ENCODE measurements around the gene ZNF367.

Gene ZNF367

DNA sequence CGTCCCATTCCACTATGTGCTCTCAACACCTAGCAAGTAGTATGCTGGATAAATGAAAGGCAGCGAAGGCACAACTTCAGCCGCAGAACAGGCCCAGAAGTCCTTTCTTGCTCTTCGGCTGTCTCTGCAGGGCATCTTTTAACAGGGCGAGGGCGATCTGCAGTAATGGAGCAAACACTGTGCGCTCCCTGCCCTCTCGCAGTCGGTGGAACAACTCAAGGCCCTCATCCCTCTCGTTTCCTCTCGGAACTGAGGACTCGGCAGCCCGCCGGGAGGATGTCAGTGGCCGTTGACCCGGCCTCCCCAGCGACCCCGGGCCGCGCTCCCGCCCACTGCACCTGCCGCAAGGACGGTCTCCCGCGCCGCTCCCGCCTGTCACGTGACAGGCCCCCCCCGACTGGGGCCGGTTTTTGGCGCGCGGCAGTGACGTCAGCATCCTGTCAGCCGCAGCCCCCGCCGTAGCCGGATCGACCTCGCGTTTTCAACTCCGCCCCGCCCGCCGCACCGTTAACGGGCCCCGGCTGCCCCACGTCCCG lies 1.1 kb downstream of the ZNF367 start:
- Histone ChIP-seq H2AFZ (ENCODE audit: low read depth, low read length) (no peak overlapping the region), H4K20me1 (ENCODE audit: insufficient read depth, low read length) (peaks cover 44% of the 10 kb centered on the region), H3K27ac (ENCODE audit: low read length) (peak overlapping the region; percentile 69)

GRCh38 chr9:96413302-96414221 lies 4.6 kb downstream of the ZNF367 start:
- peak overlapping the region; percentile 82 for H3K27ac ChIP-seq (ENCODE audit: low read length)
- H3K36me3 ChIP-seq (replicated peaks; ENCODE audit: low read depth, low read length), result peaks cover 28% of the 10 kb centered on the region
- TF ChIP-seq, protein P1, sequence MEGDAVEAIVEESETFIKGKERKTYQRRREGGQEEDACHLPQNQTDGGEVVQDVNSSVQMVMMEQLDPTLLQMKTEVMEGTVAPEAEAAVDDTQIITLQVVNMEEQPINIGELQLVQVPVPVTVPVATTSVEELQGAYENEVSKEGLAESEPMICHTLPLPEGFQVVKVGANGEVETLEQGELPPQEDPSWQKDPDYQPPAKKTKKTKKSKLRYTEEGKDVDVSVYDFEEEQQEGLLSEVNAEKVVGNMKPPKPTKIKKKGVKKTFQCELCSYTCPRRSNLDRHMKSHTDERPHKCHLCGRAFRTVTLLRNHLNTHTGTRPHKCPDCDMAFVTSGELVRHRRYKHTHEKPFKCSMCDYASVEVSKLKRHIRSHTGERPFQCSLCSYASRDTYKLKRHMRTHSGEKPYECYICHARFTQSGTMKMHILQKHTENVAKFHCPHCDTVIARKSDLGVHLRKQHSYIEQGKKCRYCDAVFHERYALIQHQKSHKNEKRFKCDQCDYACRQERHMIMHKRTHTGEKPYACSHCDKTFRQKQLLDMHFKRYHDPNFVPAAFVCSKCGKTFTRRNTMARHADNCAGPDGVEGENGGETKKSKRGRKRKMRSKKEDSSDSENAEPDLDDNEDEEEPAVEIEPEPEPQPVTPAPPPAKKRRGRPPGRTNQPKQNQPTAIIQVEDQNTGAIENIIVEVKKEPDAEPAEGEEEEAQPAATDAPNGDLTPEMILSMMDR (IDR thresholded peaks at IDR 0.05; ENCODE audit: low read depth, low read length), result no peak
- no peak for TF ChIP-seq EZH2phosphoT487 (IDR thresholded peaks at IDR 0.05; ENCODE audit: low read depth)
- no peaks in the 10 kb centered on the region for H3K27me3 ChIP-seq (ENCODE audit: low read depth, low read length)
- H3K4me3 ChIP-seq (ENCODE audit: low read length), result peak overlapping the region; percentile 54
- no peak overlapping the region for H2AFZ ChIP-seq (ENCODE audit: low read depth, low read length)
- H4K20me1 ChIP-seq (ENCODE audit: insufficient read depth, low read length), result peaks cover 71% of the 10 kb centered on the region
- peaks cover 38% of the 10 kb centered on the region for H3K4me1 ChIP-seq (ENCODE audit: low read length)
- H3K9ac ChIP-seq (ENCODE audit: low read length), result peak overlapping the region; percentile 29
- H3K4me2 ChIP-seq (ENCODE audit: low read length), result peak overlapping the region; percentile 65
- peaks cover 93% of the 10 kb centered on the region for H3K79me2 ChIP-seq (ENCODE audit: low read length)
- no peaks in the 10 kb centered on the region for H3K9me3 ChIP-seq (ENCODE audit: insufficient read depth, low read length)

More for the DNA sequence above, 1.1 kb downstream of the ZNF367 start:
- Histone ChIP-seq H3K9me3 (ENCODE audit: insufficient read depth, low read length) (no peaks in the 10 kb centered on the region), H3K27me3 (ENCODE audit: low read depth, low read length) (no peaks in the 10 kb centered on the region), H3K36me3 (replicated peaks; ENCODE audit: low read depth, low read length) (peaks cover 10% of the 10 kb centered on the region), H3K4me1 (ENCODE audit: low read length) (peaks cover 58% of the 10 kb centered on the region), H3K9ac (ENCODE audit: low read length) (peak overlapping the region; percentile 97), H3K4me2 (ENCODE audit: low read length) (peak overlapping the region; percentile 96), H3K4me3 (ENCODE audit: low read length) (peak overlapping the region; percentile 89), H3K79me2 (ENCODE audit: low read length) (peaks cover 62% of the 10 kb centered on the region)
- no peak for TF ChIP-seq EZH2phosphoT487 (IDR thresholded peaks at IDR 0.05; ENCODE audit: low read depth)
- TF ChIP-seq, protein P1 (IDR thresholded peaks at IDR 0.05; ENCODE audit: low read depth, low read length), result no peak

- peaks cover 78% of the 10 kb centered on the region for H4K20me1 ChIP-seq (ENCODE audit: insufficient read depth, low read length)
- peaks cover 28% of the 10 kb centered on the region for H3K36me3 ChIP-seq (replicated peaks; ENCODE audit: low read depth, low read length)
- H3K4me1 ChIP-seq (ENCODE audit: low read length), result peaks cover 38% of the 10 kb centered on the region
- peak overlapping the region; percentile 14 for H3K4me2 ChIP-seq (ENCODE audit: low read length)
- no peaks in the 10 kb centered on the region for H3K27me3 ChIP-seq (ENCODE audit: low read depth, low read length)
- H3K4me3 ChIP-seq (ENCODE audit: low read length), result no peak overlapping the region
- H3K9me3 ChIP-seq (ENCODE audit: insufficient read depth, low read length), result no peaks in the 10 kb centered on the region
- H3K9ac ChIP-seq (ENCODE audit: low read length), result no peak overlapping the region
- no peak for TF ChIP-seq EZH2phosphoT487 (IDR thresholded peaks at IDR 0.05; ENCODE audit: low read depth)
- TF ChIP-seq, protein P1 (IDR thresholded peaks at IDR 0.05; ENCODE audit: low read depth, low read length), result no peak
- H3K79me2 ChIP-seq (ENCODE audit: low read length), result peaks cover 98% of the 10 kb centered on the region
- peak overlapping the region; percentile 26 for H3K27ac ChIP-seq (ENCODE audit: low read length)
- no peak overlapping the region for H2AFZ ChIP-seq (ENCODE audit: low read depth, low read length)
Observed at GRCh38 chr9:96412174-96412913, 5.8 kb downstream of the ZNF367 start.
